OCI-LY1 (cell line): ENCODE measurements around the gene ZNF831.

Source experiments
- H2AFZ ChIP-seq: fragments of 200-600 bp; sonication (generic), shearing (Covaris generic); 2 replicates; pipeline ENCODE4 v1.6.0; 2014; ENCODE audit warnings: antibody characterized with exemption, mild to moderate bottlenecking, low read length
- H3F3A ChIP-seq: fragments of 200-600 bp; sonication (generic), shearing (Covaris generic); 2 replicates; pipeline ENCODE4 v1.6.0; 2014; ENCODE audit warnings: mild to moderate bottlenecking, antibody characterized with exemption, low read length, moderate library complexity; ENCODE audit not compliant: insufficient read depth
- H3K27ac ChIP-seq: fragments of 200-600 bp; sonication (generic); 2 replicates; pipeline ENCODE4 v1.5.1; 2014; ENCODE audit warnings: low read length, mixed run types, mild to moderate bottlenecking, low read depth; ENCODE audit not compliant: poor library complexity, severe bottlenecking
- H3K27me3 ChIP-seq: fragments of 200-600 bp; sonication (generic); 2 replicates; pipeline ENCODE4 v1.6.0; 2014; ENCODE audit warnings: antibody characterized with exemption, mild to moderate bottlenecking, low read length, moderate library complexity; ENCODE audit not compliant: insufficient read depth
- H3K36me3 ChIP-seq: fragments of 200-600 bp; sonication (generic); 2 replicates; pipeline ENCODE4 v1.6.1; 2014; ENCODE audit warnings: mild to moderate bottlenecking, antibody characterized with exemption, low read length, moderate library complexity, mixed read lengths; ENCODE audit not compliant: insufficient read depth
- H3K4me1 ChIP-seq: fragments of 200-600 bp; sonication (generic); 2 replicates; pipeline ENCODE4 v1.5.1; 2014; ENCODE audit warnings: mild to moderate bottlenecking, low read length, moderate library complexity; ENCODE audit not compliant: insufficient read depth, severe bottlenecking
- H3K4me2 ChIP-seq: fragments of 200-600 bp; sonication (generic), shearing (Covaris generic); 2 replicates; pipeline ENCODE4 v1.6.1; 2014; ENCODE audit warnings: low read length
- H3K4me3 ChIP-seq: fragments of 200-600 bp; sonication (generic); 2 replicates; pipeline ENCODE4 v1.5.1; 2014; ENCODE audit warnings: low read length, low read depth, mild to moderate bottlenecking, mixed read lengths; ENCODE audit not compliant: poor library complexity, severe bottlenecking
- H3K79me2 ChIP-seq: fragments of 200-600 bp; shearing (Covaris generic); 2 replicates; pipeline ENCODE4 v1.6.1; 2016; ENCODE audit warnings: mixed run types, low read length, mixed read lengths; ENCODE audit not compliant: insufficient read depth
- H3K9ac ChIP-seq: fragments of 200-600 bp; sonication (generic), shearing (Covaris generic); 2 replicates; pipeline ENCODE4 v1.6.1; 2014; ENCODE audit warnings: mild to moderate bottlenecking, low read length, mixed read lengths
- H3K9me2 ChIP-seq: fragments of 200-600 bp; sonication (generic), shearing (Covaris generic); 2 replicates; pipeline ENCODE4 v1.6.1; 2014; ENCODE audit warnings: low read depth, mild to moderate bottlenecking, low read length, mixed read lengths
- H3K9me3 ChIP-seq: fragments of 200-600 bp; shearing (Covaris generic); 2 replicates; pipeline ENCODE4 v1.6.1; 2014; ENCODE audit warnings: low read length, mixed read lengths
- H4K20me1 ChIP-seq: fragments of 200-600 bp; sonication (generic), shearing (Covaris generic); 2 replicates; pipeline ENCODE4 v1.6.0; 2016; ENCODE audit warnings: mild to moderate bottlenecking, low read length; ENCODE audit not compliant: insufficient read depth
- EZH2 ChIP-seq: fragments of 200-600 bp; sonication (generic), shearing (Covaris generic); IDR thresholded peaks from 2 replicates; pipeline ENCODE4 v1.8.0; 2017; ENCODE audit warnings: borderline replicate concordance, mixed run types, mild to moderate bottlenecking, antibody characterized with exemption, low read length, moderate library complexity, mixed read lengths
- TF ChIP-seq, protein P1 (sequence below): fragments of 200-600 bp; sonication (generic), shearing (Covaris generic); IDR thresholded peaks from 2 replicates; pipeline ENCODE4 v1.5.1; 2017; ENCODE audit warnings: mild to moderate bottlenecking, antibody characterized with exemption, low read length, moderate library complexity, mixed read lengths

Gene ZNF831

DNA sequence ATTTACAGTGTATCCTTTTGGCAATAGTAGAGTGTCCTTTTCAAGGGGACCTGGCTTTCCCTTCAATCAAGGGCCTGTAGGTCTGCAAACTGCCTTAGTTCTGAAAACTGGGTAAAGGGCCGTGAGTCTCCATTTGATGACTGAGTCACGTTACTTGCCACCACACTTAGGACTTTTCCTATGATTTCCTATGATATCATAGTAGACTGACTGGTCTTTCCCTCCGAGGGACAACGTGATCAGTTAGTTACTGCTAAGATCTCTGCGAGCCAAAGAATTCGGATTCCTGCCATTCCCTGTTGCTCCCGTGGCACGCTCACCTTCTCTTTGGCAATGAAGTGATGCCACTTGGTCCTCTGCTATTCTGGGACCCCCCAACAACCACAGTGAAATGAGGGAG, 8.4 kb downstream of the ZNF831 start:
- no peaks in the 10 kb centered on the region; the same call in 1 of the 2 replicates for H3K27me3 ChIP-seq
- TF ChIP-seq, protein P1, sequence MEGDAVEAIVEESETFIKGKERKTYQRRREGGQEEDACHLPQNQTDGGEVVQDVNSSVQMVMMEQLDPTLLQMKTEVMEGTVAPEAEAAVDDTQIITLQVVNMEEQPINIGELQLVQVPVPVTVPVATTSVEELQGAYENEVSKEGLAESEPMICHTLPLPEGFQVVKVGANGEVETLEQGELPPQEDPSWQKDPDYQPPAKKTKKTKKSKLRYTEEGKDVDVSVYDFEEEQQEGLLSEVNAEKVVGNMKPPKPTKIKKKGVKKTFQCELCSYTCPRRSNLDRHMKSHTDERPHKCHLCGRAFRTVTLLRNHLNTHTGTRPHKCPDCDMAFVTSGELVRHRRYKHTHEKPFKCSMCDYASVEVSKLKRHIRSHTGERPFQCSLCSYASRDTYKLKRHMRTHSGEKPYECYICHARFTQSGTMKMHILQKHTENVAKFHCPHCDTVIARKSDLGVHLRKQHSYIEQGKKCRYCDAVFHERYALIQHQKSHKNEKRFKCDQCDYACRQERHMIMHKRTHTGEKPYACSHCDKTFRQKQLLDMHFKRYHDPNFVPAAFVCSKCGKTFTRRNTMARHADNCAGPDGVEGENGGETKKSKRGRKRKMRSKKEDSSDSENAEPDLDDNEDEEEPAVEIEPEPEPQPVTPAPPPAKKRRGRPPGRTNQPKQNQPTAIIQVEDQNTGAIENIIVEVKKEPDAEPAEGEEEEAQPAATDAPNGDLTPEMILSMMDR: no peak
- TF ChIP-seq EZH2: no peak

DNA sequence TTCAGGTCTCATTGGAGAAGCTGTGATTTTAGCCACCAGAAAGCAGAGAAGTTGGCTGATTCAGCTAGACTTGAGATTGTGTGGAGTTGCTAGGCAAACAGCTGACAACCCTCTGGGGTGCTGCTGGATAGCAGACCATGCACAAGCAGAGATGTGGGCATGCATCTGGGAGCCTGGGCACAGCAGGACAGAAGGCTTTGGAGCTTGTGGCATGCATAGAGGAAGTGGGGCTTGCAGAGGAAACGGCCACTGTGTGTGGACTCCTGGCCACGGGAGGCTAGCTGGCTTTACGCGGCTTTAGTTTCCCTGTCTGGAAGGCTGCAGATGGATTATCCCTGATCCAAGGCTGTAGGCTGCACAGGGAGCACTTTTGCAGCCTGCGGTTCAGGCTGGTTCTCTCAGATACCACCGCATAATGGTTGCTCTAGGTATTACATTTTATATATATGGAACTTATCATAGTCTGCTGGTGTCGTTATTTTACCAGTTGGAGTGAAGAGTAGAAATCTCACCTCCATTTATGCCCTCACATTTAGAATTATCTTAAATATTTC, 10.4 kb downstream of the ZNF831 start:
- Histone ChIP-seq H4K20me1 (no peaks in the 10 kb centered on the region), H3K4me3 (no peak overlapping the region), H3K79me2 (no peaks in the 10 kb centered on the region), H3K9me3 (no peaks in the 10 kb centered on the region), H3F3A (no peaks in the 10 kb centered on the region), H3K4me1 (no peaks in the 10 kb centered on the region), H3K4me2 (no peak overlapping the region), H2AFZ (no peak overlapping the region), H3K36me3 (no peaks in the 10 kb centered on the region), H3K9ac (no peak overlapping the region), H3K9me2 (no peaks in the 10 kb centered on the region), H3K27ac (no peak overlapping the region), H3K27me3 (no peaks in the 10 kb centered on the region; the same call in 1 of the 2 replicates)
- TF ChIP-seq, protein P1: no peak
- TF ChIP-seq EZH2: no peak

More for the DNA sequence above, 8.4 kb downstream of the ZNF831 start:
- Histone ChIP-seq H3K9me2 (no peaks in the 10 kb centered on the region), H3F3A (no peaks in the 10 kb centered on the region), H3K4me3 (no peak overlapping the region), H3K9me3 (no peaks in the 10 kb centered on the region), H3K36me3 (no peaks in the 10 kb centered on the region), H3K27ac (no peak overlapping the region), H3K9ac (no peak overlapping the region), H3K4me1 (no peaks in the 10 kb centered on the region), H4K20me1 (no peaks in the 10 kb centered on the region), H3K4me2 (no peak overlapping the region), H3K79me2 (no peaks in the 10 kb centered on the region), H2AFZ (no peak overlapping the region)

DNA sequence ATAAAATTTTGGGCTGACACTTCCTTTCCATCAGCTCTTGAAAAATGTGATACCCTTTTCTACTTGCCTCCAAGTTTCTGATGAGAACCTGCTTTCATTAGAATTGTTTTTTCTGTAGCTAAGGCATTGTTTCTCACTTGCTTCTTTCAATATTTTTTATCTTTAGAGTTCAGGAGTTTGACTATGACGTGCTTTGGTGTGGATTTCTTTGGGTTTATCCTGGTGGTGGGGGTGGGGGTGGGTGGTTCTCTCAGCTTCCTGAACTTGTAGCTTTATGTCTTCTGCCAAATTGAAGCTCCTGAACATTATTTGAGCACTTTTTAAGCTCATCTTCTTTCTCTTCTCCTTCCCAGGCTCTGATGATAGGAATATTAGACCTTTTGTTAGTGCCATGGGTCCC, 11.4 kb downstream of the ZNF831 start:
- Histone ChIP-seq H3K9me2 (no peaks in the 10 kb centered on the region), H3K9ac (no peak overlapping the region), H3K9me3 (no peaks in the 10 kb centered on the region), H3K27me3 (no peaks in the 10 kb centered on the region; the same call in 1 of the 2 replicates), H3K36me3 (no peaks in the 10 kb centered on the region), H3K4me2 (no peak overlapping the region), H3F3A (no peaks in the 10 kb centered on the region), H3K79me2 (no peaks in the 10 kb centered on the region), H3K27ac (no peak overlapping the region), H3K4me1 (no peaks in the 10 kb centered on the region), H4K20me1 (no peaks in the 10 kb centered on the region), H3K4me3 (no peak overlapping the region), H2AFZ (no peak overlapping the region)
- TF ChIP-seq, protein P1: no peak
- no peak for TF ChIP-seq EZH2
